Measurements from ENCODE around the gene KRTCAP3. TPM values are rescaled to one million over a fixed set of nuclear protein-coding genes. Genes with fewer than 3 reads are reported as not detected.

Gene KRTCAP3
- total and polyA plus RNA-seq, 2 of the 4 experiments (the other 2 are of a cell fraction): 1.5 TPM; not detected in 1

DNA sequence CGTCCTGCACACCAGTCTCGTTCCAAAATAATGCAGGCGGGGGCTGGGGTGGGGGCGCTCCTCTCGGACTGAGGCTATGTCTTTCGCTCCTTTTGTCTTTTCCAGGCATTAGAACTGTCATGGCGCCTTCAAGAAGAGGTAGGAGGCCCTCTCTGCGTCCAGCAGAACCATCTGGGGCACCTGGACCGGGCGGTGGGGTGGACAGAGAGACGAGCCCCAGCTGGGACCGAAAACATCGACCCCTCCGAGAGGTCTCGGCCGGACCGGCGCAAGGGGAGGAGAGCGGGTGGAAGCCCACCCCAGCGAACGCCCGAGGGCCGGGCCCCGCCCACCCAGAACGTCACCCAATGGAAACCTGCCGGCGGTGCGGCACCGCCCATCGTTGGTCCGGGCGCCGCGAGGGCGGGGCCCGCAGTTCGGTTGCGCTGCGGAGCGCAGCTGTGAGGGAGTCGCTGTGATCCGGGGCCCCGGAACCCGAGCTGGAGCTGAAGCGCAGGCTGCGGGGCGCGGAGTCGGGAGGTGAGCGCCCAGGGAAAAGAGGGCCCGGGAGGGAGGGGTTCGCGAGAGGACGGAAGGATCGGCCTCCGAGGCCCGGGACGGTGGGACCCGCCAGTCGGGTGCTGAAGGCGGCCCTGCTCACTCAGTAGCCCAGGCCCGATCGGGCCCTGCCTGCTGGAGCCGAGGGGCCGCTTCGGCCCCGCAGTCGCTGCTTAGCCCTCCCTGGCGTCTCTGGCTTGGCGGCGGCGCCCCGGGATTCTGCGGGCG lies 13.8 kb upstream of the KRTCAP3 start, which contains the start of gene NRBP1:
Gene NRBP1 (plus strand): TSS at position 419 of the 765 bp plus-strand sequence. CDS start 4,643 bp downstream, outside the sequence.
- no peaks in the 10 kb centered on the region for H3K9me3 ChIP-seq (ENCODE audit: control insufficient read depth, insufficient read depth, low read length)
- peak within 1 kb of the TSS; percentile 86 for H3K56ac ChIP-seq (ENCODE audit: extremely low read depth, insufficient read depth, low read length)
- peak within 1 kb of the TSS; percentile 79 for H4K5ac ChIP-seq (ENCODE audit: low read depth, low read length)
- peaks cover 0 to 36% of the 10 kb centered on the region in 2 experiments; a peak in 2 of 4 replicates for H3K79me1 ChIP-seq (ENCODE audit: low read depth in 1 of 2, low read length in 2 of 2)
- H2AK9ac ChIP-seq (replicated peaks; ENCODE audit: low read depth, low read length, poor library complexity): peak within 1 kb of the TSS; percentile 98
- no TSS peak for BruUV-seq (replicated peaks)
- peak within 1 kb of the TSS; percentile 94 for H2AFZ ChIP-seq (replicated peaks; ENCODE audit: low read length, poor library complexity)
- H3K4me2 ChIP-seq (ENCODE audit: low read depth, low read length): peak within 1 kb of the TSS; percentile 84
- H2BK15ac ChIP-seq (ENCODE audit: low read depth, low read length): no peak within 1 kb of the TSS; the same call in 2 of the 3 replicates
- peak within 1 kb of the TSS; percentile 85 for H3K4ac ChIP-seq (ENCODE audit: low read depth, low read length)
- peak within 1 kb of the TSS; percentile 86 for H4K91ac ChIP-seq (ENCODE audit: insufficient read depth, low read depth, low read length)
- dilution Hi-C loops (cut with HindIII; ENCODE audit: low sequenced_read_pairs, unreplicated experiment) (no loop called here), in situ Hi-C loops (cut with MboI; ENCODE audit: low sequenced_read_pairs) (no loop called here), intact Hi-C loops (cut with micrococcal nuclease) (loop anchor here (1.0 kb wide), 1 partner anchor 19 kb away; the partner anchor contains the start of gene PPM1G)
- POLR2A ChIA-PET (ENCODE audit: unreplicated experiment): interaction anchor here (0.9 to 1.1 kb wide), 2 partner anchors 19 to 51 kb away, joined by 3 to 4 read pairs; partner anchors contain the start of gene PPM1G
- peak within 1 kb of the TSS; percentile 75 for H2BK120ac ChIP-seq (ENCODE audit: low read depth, low read length)
- peaks cover 8% of the 10 kb centered on the region for H3K4me1 ChIP-seq (ENCODE audit: control insufficient read depth, insufficient read depth, low read length)
- H3K4me3 ChIP-seq (ENCODE audit: insufficient read depth, low read depth, low read length): peak within 1 kb of the TSS; percentile 81
- peak within 1 kb of the TSS; percentile 46 for H3K18ac ChIP-seq (ENCODE audit: low read depth, low read length)
- CTCF ChIA-PET: interaction anchor here (1.2 kb wide), 1 partner anchor 20 kb away, joined by 3 read pairs; no protein-coding TSS in a partner anchor
- H3K23ac ChIP-seq (ENCODE audit: low read depth, low read length): peak within 1 kb of the TSS; percentile 92
- peak within 1 kb of the TSS; percentile 94 for H3K9ac ChIP-seq (ENCODE audit: low read depth, low read length)
- 0 out of 2 replicates have a peak, but pooled peaks cover 3% of the 10 kb centered on the region for H3K9me1 ChIP-seq (ENCODE audit: insufficient read depth, low read length)
- H4K8ac ChIP-seq (ENCODE audit: low read depth in 2 of 2, low read length in 2 of 2): peak within 1 kb of the TSS; percentile 66 to 92
- peaks cover 3% of the 10 kb centered on the region; the same call in 1 of the 2 replicates for H3K36me3 ChIP-seq (ENCODE audit: control insufficient read depth, insufficient read depth, low read length)
- H2AK5ac ChIP-seq (ENCODE audit: low read depth, low read length): peak within 1 kb of the TSS; percentile 43; the same call in 1 of the 2 replicates
- peak; percentile 92 for ATAC-seq (ENCODE audit: low read depth)
- H4K20me1 ChIP-seq (ENCODE audit: insufficient read depth, low read length): peaks cover 41% of the 10 kb centered on the region
- H3K27me3 ChIP-seq (ENCODE audit: control insufficient read depth, insufficient read depth, low read length): no peaks in the 10 kb centered on the region
- H2BK20ac ChIP-seq (ENCODE audit: low read depth, low read length): no peak within 1 kb of the TSS
- WGBS, 2 experiments (ENCODE audit: extremely low coverage in 2 of 2, insufficient read length in 1 of 2): 2% methylated on average over 32 of the region's 75 CpGs; no CpG with 5 or more reads in 1 of the 2 experiments
- peak within 1 kb of the TSS; percentile 81 for H2BK5ac ChIP-seq (ENCODE audit: low read depth, low read length, poor library complexity, severe bottlenecking)
- peak within 1 kb of the TSS; percentile 94 for H3K27ac ChIP-seq (ENCODE audit: insufficient read depth, low read length)
- peak within 1 kb of the TSS; percentile 97 for H3K14ac ChIP-seq (replicated peaks; ENCODE audit: low read depth, low read length)
- DNase-seq: peak; percentile 88
- no peak for TF ChIP-seq RFX5 (IDR thresholded peaks at IDR 0.05; ENCODE audit: low read depth, low read length)
- TF ChIP-seq POLR2A (IDR thresholded peaks at IDR 0.05; ENCODE audit: low read depth, low read length): peak; percentile 93
- peak; percentile 23 for TF ChIP-seq RCOR1 (IDR thresholded peaks at IDR 0.05; ENCODE audit: insufficient replicate concordance, low read length)
- TF ChIP-seq MAZ (IDR thresholded peaks at IDR 0.05; ENCODE audit: borderline replicate concordance, low read depth, low read length): peak; percentile 74; the same call in 1 of the 2 replicates

All from IMR-90 (cell line).